ENCODE measurements around the gene POLK.
A peak's percentile ranks its signal among the peaks of the same experiment; 100 is the strongest.
"Not testable (repeated sequence)": the region's sequence is repeated elsewhere in the genome, so short reads cannot be mapped to it uniquely, and the experiment has no call there.

The POLK gene

DNA sequence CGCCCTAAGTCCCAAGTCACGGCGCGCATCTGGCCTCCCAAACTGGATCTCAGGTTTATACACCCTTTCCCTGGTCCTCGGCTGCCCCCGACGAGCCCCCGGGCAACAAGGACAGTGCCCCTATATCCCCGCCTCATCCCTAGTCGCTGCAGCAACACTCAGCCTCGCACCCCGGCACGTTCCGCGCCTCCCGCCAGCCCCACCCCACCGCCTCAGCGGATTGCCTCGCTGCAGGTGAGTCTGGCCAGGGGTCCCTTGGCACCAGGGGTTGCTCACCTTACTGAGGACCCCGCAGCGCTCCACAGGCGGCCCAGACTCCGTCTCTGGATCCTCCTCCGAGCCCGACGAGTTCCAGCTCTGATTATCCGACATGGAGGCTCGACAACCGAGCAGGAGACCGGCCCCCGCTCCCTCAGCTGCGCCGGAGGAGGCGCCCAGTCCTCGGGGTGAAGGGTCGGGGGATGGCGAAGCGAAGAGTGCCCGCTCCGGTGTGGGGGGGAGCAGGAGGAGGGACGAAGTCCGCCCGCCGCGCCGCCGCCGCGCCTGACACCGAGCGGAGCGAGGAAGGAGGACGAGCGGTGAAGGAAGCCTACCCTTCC is 756 bp upstream of the POLK start:
- peak in 1 of 2 experiments; percentile 52 for DNase-seq

DNA sequence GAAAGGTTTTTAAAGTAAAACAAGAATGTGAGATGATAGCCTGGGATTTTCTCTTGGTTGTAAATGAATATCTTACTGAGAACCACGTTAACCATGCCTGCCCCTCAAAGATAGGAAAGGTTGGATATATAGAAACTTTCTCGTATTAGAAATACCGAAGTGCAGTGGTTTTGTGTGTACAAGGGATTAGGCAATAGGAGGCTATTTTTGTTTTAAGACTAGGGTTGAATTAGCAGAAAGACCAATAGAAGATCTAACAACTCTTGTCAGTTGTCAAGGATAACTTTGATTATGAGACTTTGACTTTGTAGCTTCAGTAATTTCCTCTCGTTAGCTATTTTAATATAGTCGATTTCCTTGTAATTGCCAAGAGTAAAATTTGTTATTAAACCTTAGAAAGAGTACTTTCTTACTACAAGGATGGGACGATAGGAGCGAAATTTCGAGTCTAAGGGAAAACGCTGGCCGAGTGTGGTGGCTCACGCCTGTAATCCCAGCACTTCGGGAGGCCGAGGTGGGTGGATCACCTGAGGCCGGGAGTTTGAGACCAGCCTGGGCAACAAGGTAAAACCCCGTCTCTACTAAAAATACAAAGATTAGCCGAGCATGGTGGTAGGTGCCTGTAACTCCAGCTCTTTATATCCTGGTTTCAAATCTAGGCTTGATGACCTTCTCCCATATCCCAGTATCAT is 838 bp downstream of the POLK start:
- no peak for DNase-seq

DNA sequence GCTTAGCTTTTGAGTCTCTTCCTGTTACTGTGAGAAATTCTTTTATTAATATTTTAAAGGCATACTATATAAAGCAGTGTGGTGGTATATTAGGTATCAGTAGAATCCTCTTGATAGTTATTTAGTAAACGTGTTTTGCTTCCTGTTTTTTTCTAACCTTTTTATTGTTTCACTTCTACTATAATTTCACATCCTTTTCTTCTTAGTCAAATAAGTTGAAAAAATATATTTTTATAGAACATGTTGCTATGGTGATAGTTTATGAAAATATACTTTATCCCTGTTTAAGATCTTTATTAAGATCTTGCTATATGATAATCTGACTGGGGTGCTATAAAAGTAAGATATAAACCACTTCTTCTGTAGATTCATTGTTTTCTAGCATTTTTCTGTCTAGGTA is 2.1 kb downstream of the POLK start:
- DNase-seq: no peak

DNA sequence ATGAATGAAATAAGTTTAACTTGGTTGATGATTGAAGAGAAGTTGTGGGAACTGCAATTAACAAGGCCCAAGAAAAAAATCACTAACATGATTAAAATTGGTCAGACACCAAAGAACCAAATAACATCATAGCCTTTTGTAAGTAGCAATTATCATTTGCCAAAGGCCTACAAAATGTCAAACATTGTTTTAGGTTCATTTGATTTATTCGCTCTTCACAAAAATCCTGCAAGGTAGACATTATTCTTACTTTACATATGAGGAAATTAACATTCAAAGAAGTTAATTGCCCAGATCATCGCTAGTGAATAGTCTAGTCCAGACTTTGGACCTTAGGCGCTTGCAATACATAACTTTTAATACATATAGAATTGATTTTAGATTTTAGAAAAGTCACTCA is 2.6 kb downstream of the POLK start:
- DNase-seq: no peak

DNA sequence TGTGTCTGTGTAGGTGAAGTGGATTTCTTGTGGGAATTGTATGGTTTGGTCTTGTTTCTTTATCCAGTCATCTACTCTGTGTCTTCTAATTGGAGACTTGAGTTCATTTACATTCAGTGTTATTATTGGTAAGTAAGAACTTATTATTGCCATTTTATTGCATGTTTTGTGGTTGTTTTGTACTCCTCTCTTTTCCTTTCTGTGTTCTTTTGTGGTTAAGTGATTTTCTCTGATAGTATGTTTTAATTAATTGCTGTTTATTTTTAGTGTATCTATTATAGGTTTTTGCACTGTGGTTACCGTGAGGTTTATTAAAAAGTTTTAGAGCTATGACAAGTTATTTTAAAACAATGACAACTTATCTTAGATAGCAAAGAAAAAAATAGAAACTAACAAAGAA is 8.1 kb downstream of the POLK start:
- no peak for DNase-seq

DNA sequence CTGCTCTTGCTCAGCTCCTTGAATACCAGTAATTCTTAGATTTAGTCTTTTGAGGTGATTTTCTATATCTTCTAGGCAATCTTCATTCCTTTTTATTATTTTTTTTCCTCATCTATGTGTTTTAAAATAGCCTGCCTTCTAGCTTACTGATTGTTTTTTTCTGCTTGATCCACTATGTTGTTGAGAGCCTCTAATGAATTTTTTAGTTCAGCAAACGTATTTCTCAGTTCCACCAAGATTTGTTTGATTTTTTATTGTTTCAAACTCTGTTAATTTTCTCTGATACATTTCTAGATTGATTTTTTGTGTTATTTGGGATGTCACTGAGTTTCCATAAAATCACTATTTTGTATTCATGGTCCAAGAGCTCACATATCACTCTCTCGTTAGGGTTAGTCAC is 9.5 kb downstream of the POLK start:
- DNase-seq: no peak

DNA sequence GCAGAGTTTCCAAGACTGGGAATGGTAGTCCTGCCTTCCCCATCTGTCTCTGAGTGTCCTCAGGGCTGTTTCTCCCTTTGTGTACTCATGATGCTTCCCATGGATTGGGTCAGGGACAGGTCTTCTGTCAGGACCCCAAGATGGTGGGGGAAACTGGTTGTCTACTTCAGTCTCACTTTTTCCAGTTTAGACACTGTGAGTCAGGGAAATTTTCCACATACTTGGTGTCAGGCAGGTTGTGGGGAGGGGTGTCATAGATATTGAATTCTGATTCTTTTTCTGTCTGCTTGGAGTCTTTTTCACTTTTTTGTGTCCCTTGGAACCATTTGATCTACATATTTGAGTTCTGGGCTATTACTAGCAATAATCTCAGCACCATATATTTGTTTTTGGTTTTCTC is 10.3 kb downstream of the POLK start:
- DNase-seq: no peak

DNA sequence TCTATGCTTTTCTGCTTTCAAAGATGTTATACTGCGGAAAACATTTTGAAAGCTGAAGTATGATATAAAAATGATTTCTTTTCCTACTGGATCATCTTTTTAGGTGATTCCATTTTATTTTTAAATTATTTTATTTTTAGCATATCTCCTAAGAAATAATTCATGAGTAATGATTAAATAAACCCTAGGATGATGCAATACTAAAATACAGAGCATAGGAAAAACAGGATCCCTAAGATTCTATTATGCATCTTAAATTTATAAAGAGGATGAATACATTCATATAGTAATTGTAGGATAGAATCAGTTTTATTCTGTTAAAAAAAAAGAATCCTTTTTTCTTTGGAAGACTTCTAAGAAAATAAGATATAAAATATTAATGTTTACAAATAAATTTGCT is 10.9 kb downstream of the POLK start:
- no peak for DNase-seq

DNA sequence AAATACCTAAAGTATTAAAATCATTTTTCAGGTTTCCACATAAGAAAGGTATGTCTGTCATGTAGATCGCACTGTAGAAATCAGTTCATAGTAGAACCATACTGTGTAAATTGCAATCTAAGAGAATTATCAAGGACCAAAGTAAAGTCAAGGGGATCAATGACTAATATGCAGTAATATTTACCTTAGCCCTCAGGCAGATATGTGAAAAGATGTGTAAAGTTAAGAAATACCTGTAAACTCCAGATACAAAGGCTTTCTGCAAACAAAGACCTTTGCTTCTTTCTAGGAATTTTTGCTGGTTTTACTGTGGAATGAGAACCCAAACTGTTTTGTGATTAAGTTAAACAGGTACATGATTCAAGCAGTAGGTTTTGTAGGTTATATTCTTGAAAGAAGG is 11.6 kb downstream of the POLK start:
- DNase-seq: no peak

DNA sequence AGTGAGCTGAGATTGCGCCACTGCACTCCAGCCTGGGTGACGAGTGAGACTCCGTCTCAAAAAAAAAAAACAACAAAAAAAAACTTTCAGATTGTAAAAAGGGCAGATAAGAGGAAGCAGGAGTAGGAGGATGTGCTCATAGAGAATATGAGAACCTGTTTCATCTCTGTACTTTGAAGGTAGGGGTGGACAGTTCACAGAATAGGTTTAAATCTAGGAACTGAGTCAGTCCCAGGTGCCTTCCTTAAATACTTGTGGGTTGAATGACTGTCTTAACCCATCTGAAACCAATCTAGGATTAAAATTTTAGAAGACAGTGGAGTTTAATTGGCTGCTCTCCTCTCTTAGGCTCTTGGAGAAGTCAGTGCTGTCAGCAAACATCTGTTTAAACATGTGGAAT is 12.4 kb downstream of the POLK start:
- no peak for DNase-seq

DNA sequence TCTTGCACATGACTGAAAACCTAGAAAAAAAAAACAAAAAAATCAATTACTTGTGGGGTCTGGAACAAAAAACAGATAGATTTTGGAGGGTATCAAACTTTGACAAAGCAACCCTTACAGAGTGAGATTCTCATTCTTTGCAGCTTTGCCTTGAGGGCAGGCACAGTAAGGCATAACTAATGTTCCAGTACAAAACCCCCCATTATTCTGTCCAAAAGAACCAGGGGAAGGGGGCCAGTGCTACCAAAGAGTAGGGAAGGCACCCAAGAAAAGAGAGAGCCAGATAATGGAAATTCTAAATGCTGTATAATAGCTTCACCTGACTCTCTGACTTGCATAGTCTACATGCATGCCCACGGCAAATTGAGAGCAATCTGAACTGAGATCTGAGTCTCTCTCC is 12.9 kb downstream of the POLK start:
- no peak for DNase-seq

DNA sequence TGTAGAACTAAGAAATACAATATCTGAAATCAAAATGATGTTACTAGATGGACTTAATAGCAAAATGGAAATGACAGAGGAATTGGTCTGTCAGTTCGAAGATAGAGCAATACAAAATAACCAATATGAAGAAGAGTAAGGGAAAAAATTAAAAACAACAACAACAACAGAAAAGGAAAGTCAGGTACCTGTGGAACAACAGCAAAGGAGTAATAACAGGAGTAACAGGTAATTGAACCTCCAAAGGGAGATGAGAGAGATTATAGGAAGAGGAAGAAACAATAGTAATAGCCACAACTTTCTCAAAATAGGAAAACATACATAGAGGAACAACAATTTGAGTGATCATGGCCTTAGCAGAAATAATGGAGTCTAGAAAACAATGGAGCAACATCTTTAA is 13.7 kb downstream of the POLK start:
- DNase-seq: no peak

DNA sequence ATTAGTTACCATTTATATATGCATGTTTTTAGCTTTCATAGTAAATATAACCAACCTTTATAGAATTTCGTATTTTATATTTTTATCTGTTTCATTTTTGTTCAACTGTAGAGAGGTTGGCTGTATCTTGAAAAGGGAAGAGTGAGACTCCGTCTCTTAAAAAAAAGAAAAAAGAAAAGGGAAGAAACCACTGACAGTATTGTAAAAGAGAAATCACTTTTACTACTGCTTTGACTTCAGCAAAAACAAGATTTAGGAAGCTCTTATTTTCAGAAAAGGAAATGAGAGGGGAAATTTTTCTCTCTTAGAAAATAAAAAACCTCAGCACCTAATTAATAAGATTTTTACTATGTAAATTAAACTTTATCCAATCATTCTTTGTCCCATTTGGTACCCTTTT is 14.4 kb downstream of the POLK start:
- no peak for DNase-seq

DNA sequence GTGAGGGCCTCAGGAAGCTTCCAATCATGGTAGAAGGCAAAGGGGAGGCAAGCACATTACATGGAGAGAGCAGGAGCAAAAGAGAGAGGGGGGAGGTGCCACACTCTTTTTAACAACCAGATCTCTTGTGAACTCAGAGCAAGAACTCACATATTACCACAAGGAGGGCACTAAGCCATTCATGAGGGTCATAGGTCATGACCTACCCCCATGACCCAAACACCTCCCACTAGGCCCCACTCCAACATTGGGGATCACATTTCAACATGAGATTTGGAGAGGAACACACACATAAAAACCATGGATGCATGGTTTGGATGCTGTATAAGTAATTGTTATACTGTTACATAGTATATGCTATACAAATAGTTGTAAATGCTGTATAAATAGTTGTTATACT is 17.5 kb downstream of the POLK start:
- no peak for DNase-seq

DNA sequence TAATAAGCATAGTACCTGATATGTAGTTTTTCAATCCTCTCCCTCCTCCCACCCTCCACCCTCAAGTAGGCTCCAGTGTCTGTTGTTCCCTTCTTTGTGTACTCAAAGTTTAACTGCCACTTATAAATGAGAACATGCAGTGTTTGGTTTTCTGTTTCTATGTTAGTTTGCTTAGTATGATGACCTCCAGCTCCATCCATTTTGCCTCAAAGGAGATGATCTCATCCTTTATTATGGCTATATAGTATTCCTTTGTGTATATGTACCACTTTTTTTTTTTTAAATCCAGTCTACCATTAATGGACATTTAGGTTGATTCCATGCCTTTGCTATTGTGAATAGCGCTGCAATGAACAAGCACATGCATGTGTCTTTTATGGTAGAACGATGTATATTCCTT is 20.5 kb downstream of the POLK start:
- no peak for DNase-seq

DNA sequence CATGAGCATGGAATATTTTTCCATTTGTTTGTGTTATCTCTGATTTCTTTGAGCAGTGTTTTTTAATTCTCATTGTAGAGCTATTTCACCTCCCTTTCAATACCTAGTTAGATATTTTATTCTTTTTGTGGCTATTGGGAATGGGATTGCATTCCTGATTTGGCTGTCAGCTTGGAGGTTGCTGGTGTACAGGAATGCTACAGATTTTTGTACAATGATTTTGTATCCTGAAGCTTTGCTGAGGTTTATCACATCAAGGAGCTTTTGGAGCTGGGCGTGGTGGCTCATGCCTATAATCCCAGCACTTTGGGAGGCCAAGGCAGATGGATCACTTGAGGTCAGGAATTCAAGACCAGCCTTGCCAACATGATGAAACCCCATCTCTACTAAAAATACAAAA is 22.0 kb downstream of the POLK start:
- DNase-seq: not testable (repeated sequence)

DNA sequence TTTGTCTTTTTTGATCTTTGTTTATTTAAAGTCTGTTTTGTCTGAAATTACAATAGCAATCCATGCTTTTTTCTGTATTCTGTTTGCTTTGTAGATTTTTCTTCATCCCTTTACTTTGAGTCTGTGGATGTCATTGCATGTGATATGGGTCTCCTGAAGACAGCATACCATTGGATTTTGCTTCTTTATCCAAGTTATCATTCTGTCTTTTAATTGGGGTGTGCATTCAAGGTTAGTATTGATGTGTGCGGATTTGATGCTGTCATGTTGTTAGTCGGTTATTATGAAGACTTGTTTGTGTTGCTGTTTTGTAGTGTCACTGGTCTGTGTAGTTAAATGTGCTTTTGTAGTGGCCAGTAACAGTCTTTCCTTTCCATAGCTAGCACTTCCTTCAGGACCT is 23.0 kb downstream of the POLK start:
- DNase-seq: no peak

DNA sequence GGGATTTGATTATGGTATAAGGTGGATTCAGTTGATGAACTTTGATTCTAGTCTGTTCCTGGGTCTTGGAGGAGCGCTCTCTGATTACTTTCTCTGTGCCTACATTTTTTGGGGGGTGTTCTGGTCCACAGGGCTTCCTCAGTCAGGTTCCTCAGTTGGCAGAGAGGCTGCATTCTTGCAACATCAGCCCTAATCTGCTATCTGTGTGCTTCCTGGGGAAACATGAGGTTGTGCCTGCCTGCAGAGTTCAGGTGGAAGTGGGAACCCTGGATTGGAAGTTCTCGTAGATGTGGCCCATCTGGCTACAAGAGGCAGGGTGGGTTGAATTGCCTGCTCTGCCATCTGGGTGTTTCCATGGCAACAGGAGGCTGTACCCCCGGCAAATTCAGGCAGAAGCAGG is 24.5 kb downstream of the POLK start:
- peak; percentile 3 to 41 for DNase-seq

DNA sequence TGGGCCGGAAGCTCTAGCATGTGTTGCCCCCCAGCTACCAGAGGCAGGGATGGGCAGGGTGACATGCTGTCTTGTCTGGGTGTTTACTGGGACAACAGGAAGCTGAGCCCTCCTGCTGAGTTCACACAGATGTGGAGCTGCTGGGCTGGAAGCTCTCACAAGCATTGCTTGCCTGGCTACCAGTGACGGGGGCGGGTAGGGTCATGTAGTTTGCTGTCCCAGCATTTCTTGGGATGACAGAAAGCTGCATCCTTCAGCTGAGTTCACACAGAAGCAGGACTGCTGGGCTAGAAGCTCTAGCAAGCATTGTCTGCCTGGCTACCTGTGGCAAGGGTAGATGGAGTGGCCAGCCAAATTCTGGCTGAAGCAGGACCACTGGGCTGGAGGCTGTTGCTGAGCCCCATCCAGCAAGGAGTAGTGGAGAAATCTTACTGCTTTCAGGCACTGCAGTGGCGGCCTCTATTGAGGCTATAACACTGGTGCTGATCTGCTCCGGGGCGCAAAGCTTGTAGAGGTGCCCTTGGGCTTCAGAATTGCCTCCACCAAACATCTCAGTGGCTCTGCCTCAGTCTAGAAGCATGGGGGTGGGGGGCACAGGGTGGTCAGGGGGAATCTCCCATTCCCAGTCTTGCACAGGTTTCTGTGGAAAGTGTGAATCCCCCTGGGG is 25.1 kb downstream of the POLK start:
- no peak for DNase-seq

DNA sequence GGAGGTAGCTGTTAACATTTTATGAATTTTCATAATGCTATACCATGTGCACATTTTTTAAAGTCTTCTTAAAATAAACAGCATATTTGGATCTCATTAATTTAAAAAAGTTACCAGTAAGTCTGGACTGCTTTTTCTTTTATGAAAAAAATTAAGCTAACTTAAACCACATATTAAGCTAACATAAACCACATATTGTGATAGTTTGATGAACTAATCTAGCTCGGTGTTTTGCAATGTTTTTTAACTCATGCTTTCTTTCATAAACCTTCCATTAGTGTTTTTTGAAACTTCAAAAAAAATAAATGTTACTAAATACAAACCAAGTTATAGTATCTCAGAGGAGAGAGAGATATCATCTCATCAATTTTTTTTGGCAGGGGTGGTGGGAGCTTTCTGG is 26.5 kb downstream of the POLK start:
- DNase-seq: no peak

DNA sequence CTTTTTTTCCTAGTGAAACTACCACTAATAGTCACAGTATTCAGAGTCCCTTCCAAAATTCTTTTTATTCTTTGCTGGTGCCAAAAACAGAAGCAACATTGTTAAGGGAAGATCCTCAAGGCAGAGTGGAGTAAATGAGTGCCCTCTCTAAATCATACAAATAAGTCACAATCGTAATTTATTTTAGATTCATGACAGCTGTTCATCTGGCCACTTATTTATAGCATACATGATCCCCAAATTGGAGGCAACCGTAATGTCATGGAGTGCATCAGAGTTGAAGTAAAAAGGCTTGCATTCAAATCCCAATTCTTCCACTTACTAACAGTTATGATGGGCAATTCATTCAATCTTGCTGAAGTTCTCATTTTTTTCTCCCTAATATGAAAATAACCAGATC is 33.4 kb downstream of the POLK start:
- DNase-seq: peak in 1 of 2 experiments; percentile 11

DNA sequence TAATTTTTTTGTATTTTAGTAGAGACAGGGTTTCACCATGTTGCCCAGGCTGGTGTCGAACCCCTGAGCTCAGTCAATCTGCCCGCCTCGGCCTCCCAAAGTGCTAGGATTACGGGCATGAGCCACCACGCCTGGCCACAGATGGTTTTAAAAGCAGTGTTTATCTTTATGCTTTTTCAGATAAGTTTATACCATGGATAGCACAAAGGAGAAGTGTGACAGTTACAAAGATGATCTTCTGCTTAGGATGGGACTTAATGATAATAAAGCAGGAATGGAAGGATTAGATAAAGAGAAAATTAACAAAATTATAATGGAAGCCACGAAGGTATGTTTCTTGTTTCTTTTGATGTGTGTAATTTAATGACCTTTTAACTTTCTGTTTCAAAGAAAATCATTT is 35.1 kb downstream of the POLK start:
- DNase-seq: no peak

DNA sequence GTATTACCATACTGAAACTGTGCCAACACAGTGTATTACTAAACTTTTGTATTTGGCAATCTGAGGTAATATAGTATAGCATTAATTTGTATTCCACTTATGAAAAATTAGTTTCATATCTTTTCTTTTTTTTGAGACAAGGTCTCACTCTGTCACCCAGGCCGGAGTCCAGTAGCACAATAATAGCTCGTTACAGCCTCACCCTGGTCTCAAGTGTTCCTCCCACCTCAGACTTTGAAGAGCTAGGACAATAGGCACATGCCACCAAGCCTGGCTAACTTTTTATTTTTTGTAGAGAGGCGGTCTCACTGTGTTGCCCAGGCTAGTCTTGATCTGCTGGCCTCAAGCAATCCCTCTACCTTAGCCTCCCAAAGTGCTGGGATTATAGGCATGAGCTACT is 36.1 kb downstream of the POLK start:
- no peak for DNase-seq

DNA sequence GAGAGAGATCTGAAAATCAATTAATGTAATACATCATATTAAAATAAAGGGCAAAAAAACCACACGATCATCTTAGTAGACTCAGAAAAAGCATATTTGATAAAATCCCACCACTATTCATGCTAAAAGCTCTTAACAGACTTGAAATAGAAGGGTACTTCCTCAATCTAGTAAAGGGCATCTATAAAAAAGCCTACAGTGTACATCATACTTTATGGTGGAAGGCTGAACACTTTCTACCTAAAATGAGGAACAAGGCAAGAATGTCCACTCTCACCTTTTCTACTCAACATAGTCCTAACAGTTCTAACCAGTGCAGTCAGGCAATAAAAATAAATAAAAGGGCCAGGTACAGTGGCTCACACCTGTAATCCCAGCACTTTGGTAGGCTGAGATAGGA is 38.9 kb downstream of the POLK start:
- DNase-seq: no peak

DNA sequence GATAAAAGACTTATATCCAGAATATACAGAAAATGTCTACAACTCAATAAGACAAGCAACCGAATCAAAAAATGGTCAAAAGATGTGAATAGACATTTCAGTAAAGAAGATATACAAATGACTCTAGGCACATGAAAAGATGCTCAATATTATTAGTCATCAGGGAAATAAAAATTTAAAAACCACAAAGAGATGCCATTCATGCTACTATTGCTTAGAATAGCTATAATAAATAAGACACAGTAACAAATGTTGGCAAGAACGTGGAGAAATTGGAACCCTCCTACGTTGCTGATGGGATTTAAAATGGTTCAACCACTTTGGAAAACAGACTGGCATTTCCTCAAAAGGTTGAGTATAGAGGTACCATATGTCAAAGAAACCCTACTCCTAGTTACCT is 39.8 kb downstream of the POLK start:
- DNase-seq: peak in 1 of 2 experiments; percentile 9
